B cell (primary cell): ENCODE data around the gene IRF8.

ENCODE experiments used
- CTCF ChIP-seq: fragments of 200-600 bp; IDR thresholded peaks from one replicate; pipeline ENCODE4 v1.8.0; 2022; ENCODE audit warnings: antibody characterized with exemption, mild to moderate bottlenecking
- EZH2 ChIP-seq: IDR thresholded peaks from 2 replicates; pipeline ENCODE4 v1.6.1; 2012; ENCODE audit warnings: borderline replicate concordance, low read depth, mild to moderate bottlenecking, moderate library complexity, low read length; ENCODE audit not compliant: insufficient read depth, poor library complexity, severe bottlenecking

- no peak for TF ChIP-seq EZH2
- no peak for TF ChIP-seq CTCF
Measured at GRCh38 chr16:85863384-85863774, 35.6 kb upstream of the IRF8 start.
